Neuronal stem cell (in vitro differentiated cells): ENCODE data around the gene GDAP2.

Experiments used
- DNase-seq: peaks from one replicate; pipeline ENCODE4 v3.0.0-alpha.2; 2013; ENCODE audit warnings: low spot score
- H2AFZ ChIP-seq: one replicate; pipeline ENCODE4 v1.6.1; 2013; ENCODE audit warnings: mild to moderate bottlenecking, low read length, inconsistent platforms
- H2AK5ac ChIP-seq: 2 replicates; pipeline ENCODE4 v1.6.1; 2013; ENCODE audit warnings: low read depth, mild to moderate bottlenecking, inconsistent platforms, low read length, moderate library complexity, mixed read lengths
- H2BK120ac ChIP-seq: 2 replicates; pipeline ENCODE4 v1.6.1; 2013; ENCODE audit warnings: low read depth, mild to moderate bottlenecking, inconsistent platforms, low read length, moderate library complexity, mixed read lengths
- H2BK12ac ChIP-seq: one replicate; pipeline ENCODE4 v1.6.1; 2013; ENCODE audit warnings: low read length, inconsistent platforms
- H2BK15ac ChIP-seq: 2 replicates; pipeline ENCODE4 v1.6.1; 2013; ENCODE audit warnings: mild to moderate bottlenecking, low read length, inconsistent platforms, mixed read lengths
- H2BK5ac ChIP-seq: one replicate; pipeline ENCODE4 v1.6.1; 2013; ENCODE audit warnings: inconsistent platforms, mild to moderate bottlenecking, low read length, moderate library complexity
- H3K14ac ChIP-seq: one replicate; pipeline ENCODE4 v1.6.1; 2013; ENCODE audit warnings: low read length, inconsistent platforms
- H3K18ac ChIP-seq: 2 replicates; pipeline ENCODE4 v1.6.1; 2013; ENCODE audit warnings: low read length, inconsistent platforms
- H3K23ac ChIP-seq: 2 replicates; pipeline ENCODE4 v1.6.1; 2013; ENCODE audit warnings: low read depth, mild to moderate bottlenecking, mixed read lengths, low read length, inconsistent platforms; ENCODE audit not compliant: poor library complexity
- H3K27ac ChIP-seq: replicated peaks from 3 replicates; pipeline ENCODE4 v1.5.1; 2013; ENCODE audit warnings: low read length, inconsistent platforms
- H3K27me3 ChIP-seq, 3 experiments: 2 replicates each; pipeline ENCODE4 v1.6.1; 2013; ENCODE audit warnings: low read length in 3 of 3, mild to moderate bottlenecking in 2 of 3, inconsistent platforms in 1 of 3, low read depth in 1 of 3, mixed read lengths in 1 of 3, moderate library complexity in 1 of 3; ENCODE audit not compliant: control insufficient read depth in 3 of 3, insufficient read depth in 3 of 3
- H3K36me3 ChIP-seq, 2 donors: replicated peaks in 1 of 2; 2 replicates each; pipeline ENCODE4 v1.6.1; 2013; ENCODE audit warnings: low read length in 2 of 2; ENCODE audit not compliant: control insufficient read depth in 2 of 2, insufficient read depth in 2 of 2
- H3K4ac ChIP-seq: 2 replicates; pipeline ENCODE4 v1.6.1; 2013; ENCODE audit warnings: inconsistent platforms, mild to moderate bottlenecking, low read length, moderate library complexity
- H3K4me1 ChIP-seq, 2 donors: 1 replicate in 1 of 2; 2 replicates in 1 of 2; pipeline ENCODE4 v1.6.1; 2013; ENCODE audit warnings: low read length in 2 of 2, low read depth in 1 of 2; ENCODE audit not compliant: control insufficient read depth in 2 of 2, insufficient read depth in 1 of 2
- H3K4me2 ChIP-seq: one replicate; pipeline ENCODE4 v1.6.1; 2013; ENCODE audit warnings: mild to moderate bottlenecking, low read length, inconsistent platforms; ENCODE audit not compliant: insufficient read depth, poor library complexity, severe bottlenecking
- H3K4me3 ChIP-seq, 2 donors: 2 replicates each; pipeline ENCODE4 v1.5.1; 2013; ENCODE audit warnings: low read length in 2 of 2, mild to moderate bottlenecking in 2 of 2, inconsistent platforms in 1 of 2, moderate library complexity in 1 of 2
- H3K79me1 ChIP-seq: one replicate; pipeline ENCODE4 v1.6.1; 2013; ENCODE audit warnings: low read depth, mild to moderate bottlenecking, inconsistent platforms, low read length, moderate library complexity
- H3K9ac ChIP-seq: one replicate; pipeline ENCODE4 v1.6.1; 2013; ENCODE audit warnings: mild to moderate bottlenecking, low read depth, low read length, inconsistent platforms; ENCODE audit not compliant: poor library complexity
- H3K9me3 ChIP-seq, 2 donors: replicated peaks in 1 of 2; 2 replicates each; pipeline versions ENCODE3 to v1.6.1; 2013; ENCODE audit warnings: low read length in 2 of 2, mild to moderate bottlenecking in 2 of 2, inconsistent platforms in 1 of 2, low read depth in 1 of 2, mixed read lengths in 1 of 2, moderate library complexity in 1 of 2; ENCODE audit not compliant: control insufficient read depth in 2 of 2, insufficient read depth in 1 of 2
- H4K8ac ChIP-seq: one replicate; pipeline ENCODE4 v1.6.1; 2013; ENCODE audit warnings: low read depth, mild to moderate bottlenecking, inconsistent platforms, low read length, moderate library complexity
- H4K91ac ChIP-seq: one replicate; pipeline ENCODE4 v1.6.1; 2013; ENCODE audit warnings: low read length, low read depth, mild to moderate bottlenecking, inconsistent platforms; ENCODE audit not compliant: poor library complexity
- WGBS, 2 donors: extraction: QIAGEN DNeasy Blood & Tissue Kit; methylation state at CpG; one replicate each; pipeline ENCODE4 v1.1.7; 2013; ENCODE audit warnings: missing lambda C conversion rate in 2 of 2, mixed read lengths in 1 of 2; ENCODE audit not compliant: insufficient read length in 2 of 2, insufficient replicate concordance in 1 of 2; ENCODE audit errors: extremely low coverage in 2 of 2; 5-methylcytosine and 5-hydroxymethylcytosine counted together

GDAP2 gene

GRCh38 chr1:117818456-117818855, 111.0 kb downstream of the GDAP2 start:
- Histone ChIP-seq H4K8ac (no peak overlapping the region), H3K27me3 (no peaks in the 10 kb centered on the region), H2BK5ac (no peak overlapping the region), H3K4me1 (peaks cover 0 to 2% of the 10 kb centered on the region in 2 donors), H2AFZ (no peak overlapping the region), H4K91ac (no peak overlapping the region), H3K9ac (no peak overlapping the region), H3K27ac (no peak overlapping the region), H3K23ac (no peak overlapping the region), H2AK5ac (no peak overlapping the region), H3K14ac (no peak overlapping the region), H3K4me3 (no peak overlapping the region), H3K4me2 (no peak overlapping the region), H3K36me3 (no peaks in the 10 kb centered on the region), H2BK12ac (no peak overlapping the region), H3K79me1 (no peaks in the 10 kb centered on the region), H2BK15ac (no peak overlapping the region), H3K4ac (no peak overlapping the region), H2BK120ac (no peak overlapping the region), H3K9me3 (peaks cover 3 to 5% of the 10 kb centered on the region in 2 donors), H3K18ac (no peak overlapping the region)
- DNase-seq = no peak
- WGBS, 2 donors = no CpG with 5 or more reads among the region's 8 CpGs

DNA sequence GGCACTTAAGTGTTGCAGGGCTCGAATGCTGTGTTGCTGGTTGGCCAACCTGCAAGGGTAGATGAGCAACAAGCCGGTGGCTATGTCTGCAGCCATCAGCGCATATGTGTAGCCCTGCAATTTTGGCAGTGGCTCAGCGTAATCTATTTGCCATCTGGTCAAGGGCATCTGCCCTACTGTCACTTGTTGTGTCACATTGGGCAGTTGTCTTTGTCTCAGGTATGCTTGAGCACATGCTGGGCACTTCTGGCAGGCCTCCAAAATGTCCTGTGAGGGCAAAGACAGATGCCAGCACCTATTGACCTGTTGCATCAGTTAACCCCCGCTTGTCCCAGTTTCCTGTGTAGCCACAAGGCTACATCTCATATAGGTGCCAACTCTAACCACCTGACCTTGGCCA, 111.8 kb downstream of the GDAP2 start:
- Histone ChIP-seq H3K4me3 (no peak overlapping the region), H4K8ac (no peak overlapping the region), H3K36me3 (no peaks in the 10 kb centered on the region), H3K9me3 (peaks cover 3 to 5% of the 10 kb centered on the region in 2 donors), H3K4me2 (no peak overlapping the region), H3K27ac (no peak overlapping the region), H3K23ac (no peak overlapping the region), H3K27me3 (no peaks in the 10 kb centered on the region), H2BK15ac (no peak overlapping the region), H2AK5ac (no peak overlapping the region), H3K14ac (no peak overlapping the region), H2AFZ (no peak overlapping the region), H3K9ac (no peak overlapping the region), H3K79me1 (no peaks in the 10 kb centered on the region), H2BK5ac (no peak overlapping the region), H3K4ac (no peak overlapping the region), H4K91ac (no peak overlapping the region), H3K4me1 (peaks cover 0 to 2% of the 10 kb centered on the region in 2 donors), H2BK12ac (no peak overlapping the region), H3K18ac (no peak overlapping the region), H2BK120ac (no peak overlapping the region)
- DNase-seq = no peak
- WGBS, 2 donors = no CpG with 5 or more reads among the region's 5 CpGs

GRCh38 chr1:117815926-117816325, 113.5 kb downstream of the GDAP2 start:
- no peak for DNase-seq
- peaks cover 0 to 2% of the 10 kb centered on the region in 2 donors for H3K4me1 ChIP-seq
- H3K18ac ChIP-seq = no peak overlapping the region

DNA sequence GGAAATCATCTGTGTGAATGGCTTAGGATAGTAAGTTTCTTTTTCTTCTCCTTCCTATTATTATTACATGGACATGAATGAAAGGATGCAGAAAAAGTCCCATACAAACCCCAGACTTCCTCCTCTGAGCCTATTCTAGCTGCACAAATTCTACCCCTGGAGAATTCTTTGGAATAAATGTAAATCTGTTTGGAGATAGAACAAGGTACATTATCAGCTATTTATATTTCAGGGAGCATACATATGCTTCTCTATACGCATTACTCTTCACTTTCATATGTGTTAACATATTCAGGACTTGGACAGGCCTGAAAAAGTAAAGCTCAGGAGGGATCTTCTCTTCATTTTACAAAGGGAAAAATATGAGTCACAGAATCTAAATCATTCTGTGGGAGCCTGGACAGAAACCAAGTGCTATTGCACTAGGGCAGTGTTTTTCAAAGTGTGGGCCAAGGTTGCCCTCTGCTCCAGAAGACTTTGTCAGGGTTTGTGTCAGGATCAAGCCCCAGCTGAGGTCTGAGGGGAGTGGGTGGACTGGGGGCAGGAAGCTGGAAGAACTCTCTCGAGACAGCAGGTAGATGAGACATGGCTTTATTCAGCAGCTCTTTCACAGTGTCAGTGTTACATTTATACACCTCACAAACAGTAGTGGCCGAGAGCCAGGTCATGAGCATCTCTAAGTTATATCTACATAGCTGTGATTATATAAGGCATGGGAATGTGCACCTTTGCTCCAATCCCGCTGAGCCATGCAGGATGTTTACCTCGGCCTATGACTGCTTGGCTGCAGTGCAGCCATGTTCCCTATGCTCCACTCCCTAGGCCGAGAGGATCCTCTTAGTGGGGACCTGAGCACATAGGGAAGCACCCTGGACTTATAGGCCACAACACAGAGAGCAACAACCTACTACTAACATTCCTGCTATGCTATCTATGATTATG, 114.3 kb downstream of the GDAP2 start:
- H2BK120ac ChIP-seq = no peak overlapping the region
- no peak overlapping the region for H2BK12ac ChIP-seq
- no peak overlapping the region for H2AFZ ChIP-seq
- peaks cover 0 to 2% of the 10 kb centered on the region in 2 donors for H3K4me1 ChIP-seq
- no peak overlapping the region for H3K4me2 ChIP-seq
- H4K91ac ChIP-seq = no peak overlapping the region
- H3K18ac ChIP-seq = no peak overlapping the region
- H3K14ac ChIP-seq = no peak overlapping the region
- no peak overlapping the region for H2BK5ac ChIP-seq
- H3K36me3 ChIP-seq = no peaks in the 10 kb centered on the region
- DNase-seq = no peak
- no peaks in the 10 kb centered on the region for H3K27me3 ChIP-seq
- no peak overlapping the region for H2BK15ac ChIP-seq
- no peak overlapping the region for H3K27ac ChIP-seq
- H3K9me3 ChIP-seq = no peaks in the 10 kb centered on the region
- no CpG with 5 or more reads among the region's 6 CpGs for WGBS, 2 donors
- H4K8ac ChIP-seq = no peak overlapping the region
- no peak overlapping the region for H3K9ac ChIP-seq
- no peaks in the 10 kb centered on the region for H3K79me1 ChIP-seq
- no peak overlapping the region for H3K23ac ChIP-seq
- no peak overlapping the region for H3K4ac ChIP-seq
- no peak overlapping the region for H3K4me3 ChIP-seq
- H2AK5ac ChIP-seq = no peak overlapping the region

More at GRCh38 chr1:117815926-117816325, 113.5 kb downstream of the GDAP2 start:
- H3K79me1 ChIP-seq = no peaks in the 10 kb centered on the region
- no peak overlapping the region for H3K4me2 ChIP-seq
- H4K91ac ChIP-seq = no peak overlapping the region
- no peak overlapping the region for H3K27ac ChIP-seq
- no peak overlapping the region for H2BK15ac ChIP-seq
- no peak overlapping the region for H3K4ac ChIP-seq
- no peak overlapping the region for H2BK120ac ChIP-seq
- no peaks in the 10 kb centered on the region for H3K27me3 ChIP-seq
- H2BK12ac ChIP-seq = no peak overlapping the region
- no peak overlapping the region for H2AK5ac ChIP-seq
- no CpG with 5 or more reads among the region's 9 CpGs for WGBS, 2 donors
- H4K8ac ChIP-seq = no peak overlapping the region
- H2BK5ac ChIP-seq = no peak overlapping the region
- no peak overlapping the region for H3K9ac ChIP-seq
- H3K14ac ChIP-seq = no peak overlapping the region
- H3K23ac ChIP-seq = no peak overlapping the region
- no peaks in the 10 kb centered on the region for H3K36me3 ChIP-seq
- no peak overlapping the region for H3K4me3 ChIP-seq
- H2AFZ ChIP-seq = no peak overlapping the region
- H3K9me3 ChIP-seq = no peaks in the 10 kb centered on the region
